ENCODE data around the gene SFXN5.

GRCh38 chr2:72988726-72989273, 82.7 kb downstream of the SFXN5 start:
- TF ChIP-seq CTCF (IDR thresholded peaks at IDR 0.05; ENCODE audit: low read length) = no peak
- TF ChIP-seq EZH2 (IDR thresholded peaks at IDR 0.05; ENCODE audit: borderline replicate concordance, low read length) = no peak
